Colonic mucosa (tissue), 4 donors: ENCODE data around the gene XXYLT1. TPM values are rescaled to one million over a fixed set of nuclear protein-coding genes. Genes with fewer than 3 reads are reported as not detected.

Experiments used
- DNase-seq: peaks from one replicate; pipeline ENCODE4 v3.0.0-alpha.2; 2020
- H3K27ac ChIP-seq: fragments of 200-600 bp; one replicate; pipeline ENCODE4 v1.8.0; 2021
- H3K27me3 ChIP-seq: fragments of 200-600 bp; one replicate; pipeline ENCODE4 v1.8.0; 2021
- H3K36me3 ChIP-seq: fragments of 200-600 bp; one replicate; pipeline ENCODE4 v1.8.0; 2021
- H3K4me1 ChIP-seq: fragments of 200-600 bp; one replicate; pipeline ENCODE4 v1.8.0; 2021; ENCODE audit warnings: mild to moderate bottlenecking
- H3K4me3 ChIP-seq: fragments of 200-600 bp; one replicate; pipeline ENCODE4 v1.8.0; 2021
- H3K9ac ChIP-seq, 2 donors: one replicate each; pipeline ENCODE4 v1.7.0; 2013; ENCODE audit warnings: control low read depth in 2 of 2, low read depth in 2 of 2, low read length in 2 of 2
- H3K9me3 ChIP-seq: fragments of 200-600 bp; one replicate; pipeline ENCODE4 v1.8.0; 2021
- CTCF ChIP-seq: fragments of 200-600 bp; IDR thresholded peaks from one replicate; pipeline ENCODE4 v1.8.0; 2022; ENCODE audit warnings: antibody characterized with exemption, mild to moderate bottlenecking
- intact Hi-C: fragments of 100-400 bp; cut with DNase I; formaldehyde crosslinking; loops from one replicate; pipeline ENCODE4 v1.14.1; 2022
- total RNA-seq, 2 donors: library from RNA; stranded (reverse); fragmentation: NEBNext Ultra II Directional in 1 of 2; extraction: Animal tissue kit (Norgen Biotek cat#: 25700) in 1 of 2; gene quantifications; one replicate each; pipeline ENCODE4 v1.2.1, GENCODE V29; 2021
- donor health status: healthy.
- donor health status: DM: no; HTN: no; CAD: no.
- donor health status: DM: no; HTN: no; CAD: no.

The XXYLT1 gene
- total RNA-seq, 2 donors from 2014 or later, result 8.3 to 10.9 TPM

GRCh38 chr3:195086885-195087284 lies 184.1 kb downstream of the XXYLT1 start:
- no peak for TF ChIP-seq CTCF
- H3K4me3 ChIP-seq, result no peak overlapping the region
- H3K9me3 ChIP-seq, result no peaks in the 10 kb centered on the region
- H3K9ac ChIP-seq, result no peak overlapping the region
- H3K36me3 ChIP-seq, result no peaks in the 10 kb centered on the region
- intact Hi-C loops, result no loop called here
- no peaks in the 10 kb centered on the region for H3K27me3 ChIP-seq
- H3K27ac ChIP-seq, result no peak overlapping the region
- no peak for DNase-seq
- H3K4me1 ChIP-seq, result no peaks in the 10 kb centered on the region

- no peak for DNase-seq
- Histone ChIP-seq H3K36me3 (no peaks in the 10 kb centered on the region), H3K27ac (no peak overlapping the region), H3K4me3 (no peak overlapping the region), H3K4me1 (no peaks in the 10 kb centered on the region), H3K27me3 (no peaks in the 10 kb centered on the region), H3K9ac (no peak overlapping the region), H3K9me3 (no peaks in the 10 kb centered on the region)
- no peak for TF ChIP-seq CTCF
- intact Hi-C loops, result no loop called here
Measured at GRCh38 chr3:195086341-195086740, 184.6 kb downstream of the XXYLT1 start.

GRCh38 chr3:195085356-195086130 lies 185.4 kb downstream of the XXYLT1 start:
- DNase-seq, result no peak
- H3K36me3 ChIP-seq, result no peaks in the 10 kb centered on the region
- H3K4me3 ChIP-seq, result no peak overlapping the region
- H3K27ac ChIP-seq, result no peak overlapping the region
- no peaks in the 10 kb centered on the region for H3K4me1 ChIP-seq
- TF ChIP-seq CTCF, result no peak
- H3K9ac ChIP-seq, result no peak overlapping the region
- H3K9me3 ChIP-seq, result no peaks in the 10 kb centered on the region
- intact Hi-C loops, result no loop called here
- H3K27me3 ChIP-seq, result no peaks in the 10 kb centered on the region

- Histone ChIP-seq H3K36me3 (no peaks in the 10 kb centered on the region), H3K4me3 (no peak overlapping the region), H3K9me3 (no peaks in the 10 kb centered on the region), H3K9ac (no peak overlapping the region), H3K27ac (no peak overlapping the region), H3K27me3 (no peaks in the 10 kb centered on the region), H3K4me1 (no peaks in the 10 kb centered on the region)
- TF ChIP-seq CTCF, result no peak
- no peak for DNase-seq
- intact Hi-C loops, result no loop called here
Measured at GRCh38 chr3:195084746-195085145, 186.2 kb downstream of the XXYLT1 start.

GRCh38 chr3:195083659-195084058 lies 187.3 kb downstream of the XXYLT1 start:
- H3K27me3 ChIP-seq, result no peaks in the 10 kb centered on the region
- TF ChIP-seq CTCF, result no peak
- DNase-seq, result no peak
- H3K9me3 ChIP-seq, result no peaks in the 10 kb centered on the region
- intact Hi-C loops, result no loop called here
- no peaks in the 10 kb centered on the region for H3K36me3 ChIP-seq
- H3K9ac ChIP-seq, result no peak overlapping the region
- no peak overlapping the region for H3K27ac ChIP-seq
- H3K4me3 ChIP-seq, result no peak overlapping the region
- H3K4me1 ChIP-seq, result no peaks in the 10 kb centered on the region
